B cell (primary cell): Measurements from ENCODE around the gene ANO2.

Experiments used
- CTCF ChIP-seq: fragments of 200-600 bp; IDR thresholded peaks from one replicate; pipeline ENCODE4 v1.8.0; 2022; ENCODE audit warnings: antibody characterized with exemption, mild to moderate bottlenecking
- EZH2 ChIP-seq: IDR thresholded peaks from 2 replicates; pipeline ENCODE4 v1.6.1; 2012; ENCODE audit warnings: borderline replicate concordance, low read depth, mild to moderate bottlenecking, moderate library complexity, low read length; ENCODE audit not compliant: insufficient read depth, poor library complexity, severe bottlenecking

- TF ChIP-seq CTCF (no peak), EZH2 (no peak)
These were observed 312.6 kb downstream of the ANO2 start for GRCh38 chr12:5632453-5632852.
